ENCODE results near the gene CAPZA3.
"Not testable (repeated sequence)": the region's sequence is repeated elsewhere in the genome, so short reads cannot be mapped to it uniquely, and the experiment has no call there.

The CAPZA3 gene

GRCh38 chr12:18753481-18754123 is 15.7 kb downstream of the CAPZA3 start:
- DNase-seq (ENCODE audit: low read depth in 1 of 2, low spot score in 1 of 2) = no peak

- no peak for DNase-seq (ENCODE audit: low read depth in 1 of 2, low spot score in 1 of 2)
Observed at GRCh38 chr12:18754124-18754707, 16.3 kb downstream of the CAPZA3 start.

- no peak for DNase-seq (ENCODE audit: low read depth in 1 of 2, low spot score in 1 of 2)
Observed at GRCh38 chr12:18755341-18755740, 17.4 kb downstream of the CAPZA3 start.

- DNase-seq (ENCODE audit: low read depth in 1 of 2, low spot score in 1 of 2) = not testable (repeated sequence)
Observed at GRCh38 chr12:18766479-18766878, 28.6 kb downstream of the CAPZA3 start.

GRCh38 chr12:18782827-18783226 is 44.9 kb downstream of the CAPZA3 start:
- no peak for DNase-seq (ENCODE audit: low read depth in 1 of 2, low spot score in 1 of 2)

- DNase-seq (ENCODE audit: low read depth in 1 of 2, low spot score in 1 of 2) = not testable (repeated sequence)
Observed at GRCh38 chr12:18785465-18785864, 47.5 kb downstream of the CAPZA3 start.

All from stimulated activated CD4-positive, alpha-beta T cell treated with anti-CD3 and anti-CD28 coated beads, Interleukin-15, amount 100 ng/mL, for 1 hour (primary cell).